SHP77 (cell line): ENCODE measurements around the gene HOXD8.
A peak's percentile ranks its signal among the peaks of the same experiment; 100 is the strongest.

ENCODE experiments used
- DNase-seq, 2 experiments: peaks; one replicate each; lab custom pipeline; 2025; lab: John Stamatoyannopoulos, UW

HOXD8 gene

DNA sequence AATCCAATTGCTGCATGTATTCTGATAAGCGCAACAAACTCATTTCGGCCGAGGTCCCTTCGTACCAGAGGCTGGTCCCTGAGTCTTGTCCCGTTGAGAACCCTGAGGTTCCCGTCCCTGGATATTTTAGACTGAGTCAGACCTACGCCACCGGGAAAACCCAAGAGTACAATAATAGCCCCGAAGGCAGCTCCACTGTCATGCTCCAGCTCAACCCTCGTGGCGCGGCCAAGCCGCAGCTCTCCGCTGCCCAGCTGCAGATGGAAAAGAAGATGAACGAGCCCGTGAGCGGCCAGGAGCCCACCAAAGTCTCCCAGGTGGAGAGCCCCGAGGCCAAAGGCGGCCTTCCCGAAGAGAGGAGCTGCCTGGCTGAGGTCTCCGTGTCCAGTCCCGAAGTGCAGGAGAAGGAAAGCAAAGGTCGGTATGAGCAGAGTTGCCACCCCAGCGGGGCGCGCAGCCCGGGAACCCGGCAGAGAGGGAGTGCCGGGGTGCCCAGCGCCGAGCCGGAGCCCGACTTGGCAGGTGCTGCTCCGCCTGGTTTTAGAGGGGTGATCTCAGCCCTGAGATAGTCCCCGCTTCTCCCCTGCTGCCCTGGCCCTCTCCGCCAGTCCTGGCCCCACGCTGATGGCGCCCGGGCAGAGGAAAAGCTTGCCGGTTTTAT is 12.2 kb upstream of the HOXD8 start:
- DNase-seq: no peak

DNA sequence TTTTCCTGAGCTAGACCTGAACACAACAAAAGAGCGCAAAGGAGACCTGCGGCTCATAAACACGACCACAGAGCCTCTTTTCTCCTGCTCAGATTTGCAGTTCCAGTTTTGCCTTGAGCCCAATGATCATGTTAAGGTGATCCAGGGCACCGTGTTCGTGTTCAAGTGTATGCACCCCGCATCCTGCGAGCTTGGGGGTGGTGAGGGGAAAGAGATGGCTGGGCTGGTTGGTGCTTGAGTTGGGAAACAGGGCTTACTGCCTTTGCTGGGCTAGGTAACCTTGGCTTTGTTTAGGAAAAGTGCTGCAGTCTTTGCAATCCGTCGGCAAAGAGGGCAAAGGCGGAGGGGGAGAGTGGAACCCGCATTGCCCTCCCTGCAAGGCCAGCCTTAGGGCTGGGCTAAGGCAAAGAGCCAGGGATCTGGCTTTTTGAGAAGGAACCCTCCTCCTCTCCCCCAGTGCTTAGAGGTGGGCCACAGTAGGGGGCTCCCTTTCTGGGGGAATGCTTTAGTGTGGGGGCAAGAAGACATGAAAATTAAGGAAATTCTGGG is 11.6 kb upstream of the HOXD8 start:
- no peak for DNase-seq

DNA sequence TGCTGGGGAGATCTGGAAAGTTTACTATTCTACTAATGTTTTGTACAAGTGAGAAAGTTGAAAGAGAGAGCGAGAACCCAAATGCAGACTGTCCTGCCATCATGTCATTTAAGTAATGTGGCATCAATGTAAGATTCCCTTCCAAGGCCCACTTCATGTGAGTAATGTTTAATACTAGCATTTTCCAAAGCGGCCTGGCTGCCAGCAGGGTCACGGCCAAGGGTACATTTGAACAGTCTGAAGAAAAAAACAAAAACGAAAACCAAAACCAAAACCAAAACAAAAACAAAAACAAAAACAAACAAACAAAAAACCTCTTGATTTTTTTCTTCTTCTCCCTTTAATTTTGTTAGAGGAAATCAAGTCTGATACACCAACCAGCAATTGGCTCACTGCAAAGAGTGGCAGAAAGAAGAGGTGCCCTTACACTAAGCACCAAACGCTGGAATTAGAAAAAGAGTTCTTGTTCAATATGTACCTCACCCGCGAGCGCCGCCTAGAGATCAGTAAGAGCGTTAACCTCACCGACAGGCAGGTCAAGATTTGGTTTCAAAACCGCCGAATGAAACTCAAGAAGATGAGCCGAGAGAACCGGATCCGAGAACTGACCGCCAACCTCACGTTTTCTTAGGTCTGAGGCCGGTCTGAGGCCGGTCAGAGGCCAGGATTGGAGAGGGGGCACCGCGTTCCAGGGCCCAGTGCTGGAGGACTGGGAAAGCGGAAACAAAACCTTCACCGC is 10.7 kb upstream of the HOXD8 start:
- DNase-seq: peak; percentile 43 to 75

DNA sequence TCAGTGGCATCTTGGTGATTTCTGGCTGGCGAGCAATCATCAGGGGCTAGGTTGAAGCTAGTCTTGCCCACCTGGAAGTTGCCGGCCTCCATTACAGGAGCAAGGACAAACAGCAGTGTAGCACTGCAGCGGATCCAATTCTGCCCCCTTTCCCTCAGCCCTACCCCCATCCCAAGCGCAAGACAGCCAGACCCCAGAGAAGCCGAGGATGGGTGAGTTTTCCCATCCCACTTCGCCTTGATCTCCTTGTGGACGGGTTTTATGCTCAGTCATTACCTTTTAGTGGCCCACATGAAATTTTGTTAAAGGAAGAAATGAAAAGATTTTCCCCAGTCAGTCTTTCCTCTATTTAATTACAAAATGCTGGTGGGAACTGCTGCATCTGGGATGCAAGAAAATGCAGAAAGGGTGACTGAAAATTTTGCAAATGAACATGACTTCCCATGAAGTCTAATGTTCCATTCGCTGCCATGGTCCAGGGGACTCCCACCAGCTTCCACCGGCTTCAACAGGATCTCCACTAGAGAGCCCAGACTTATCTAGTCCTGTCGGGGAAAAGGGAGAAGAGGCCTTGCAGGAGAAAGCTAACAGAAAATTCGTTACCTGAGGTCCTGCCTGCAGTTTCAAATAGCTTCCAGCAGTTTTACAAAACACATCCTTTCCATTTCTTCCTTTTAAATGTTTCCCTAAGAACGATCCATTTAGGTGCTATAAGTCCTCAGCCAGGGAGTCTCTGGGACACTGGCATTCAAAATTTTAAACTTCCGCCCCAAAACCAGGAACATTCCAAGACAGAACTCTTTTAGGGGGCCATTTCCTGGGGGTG is 8.9 kb upstream of the HOXD8 start:
- DNase-seq: no peak

DNA sequence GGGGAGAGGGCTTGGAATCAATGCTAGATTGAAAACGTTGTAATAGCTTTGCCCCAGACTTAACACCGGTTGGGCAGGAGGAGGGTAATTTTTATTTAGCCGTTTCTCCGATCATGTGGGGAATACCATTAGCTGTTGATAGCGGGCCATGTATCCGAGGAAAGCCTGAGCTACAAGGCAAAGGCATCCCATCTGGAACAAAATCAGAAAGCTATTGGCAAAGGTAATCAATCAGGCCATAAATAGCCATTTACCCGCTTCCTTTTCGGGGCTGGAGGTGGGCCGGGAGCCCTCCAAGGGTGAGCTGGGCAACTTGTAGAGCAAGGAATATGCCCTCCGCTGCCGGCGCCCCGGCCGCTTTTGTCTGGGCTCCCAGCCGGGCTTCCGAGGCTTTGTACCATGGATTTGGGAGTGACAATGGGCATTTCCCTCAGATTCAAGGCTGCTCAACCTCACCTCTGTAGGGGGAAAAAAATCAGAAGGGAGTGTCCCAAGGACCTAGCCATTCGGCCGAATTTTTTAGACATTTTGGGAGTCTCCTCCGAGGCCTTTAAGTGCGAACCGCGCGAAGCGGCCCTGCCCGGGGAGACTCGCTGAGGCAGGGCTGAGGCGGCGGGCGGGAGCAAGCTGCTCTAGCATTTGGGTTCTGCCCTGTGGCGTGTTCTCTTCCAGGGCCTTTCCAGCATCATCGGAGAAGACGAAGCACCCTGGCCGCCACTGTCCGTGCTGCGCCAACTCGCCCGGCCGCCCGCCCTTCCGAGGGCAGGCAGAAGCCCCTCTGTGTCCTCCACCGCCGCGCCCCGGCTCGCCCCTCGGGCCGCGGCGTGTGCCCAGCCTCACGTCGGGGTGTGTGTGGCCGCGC is 8.1 kb upstream of the HOXD8 start:
- DNase-seq: no peak

DNA sequence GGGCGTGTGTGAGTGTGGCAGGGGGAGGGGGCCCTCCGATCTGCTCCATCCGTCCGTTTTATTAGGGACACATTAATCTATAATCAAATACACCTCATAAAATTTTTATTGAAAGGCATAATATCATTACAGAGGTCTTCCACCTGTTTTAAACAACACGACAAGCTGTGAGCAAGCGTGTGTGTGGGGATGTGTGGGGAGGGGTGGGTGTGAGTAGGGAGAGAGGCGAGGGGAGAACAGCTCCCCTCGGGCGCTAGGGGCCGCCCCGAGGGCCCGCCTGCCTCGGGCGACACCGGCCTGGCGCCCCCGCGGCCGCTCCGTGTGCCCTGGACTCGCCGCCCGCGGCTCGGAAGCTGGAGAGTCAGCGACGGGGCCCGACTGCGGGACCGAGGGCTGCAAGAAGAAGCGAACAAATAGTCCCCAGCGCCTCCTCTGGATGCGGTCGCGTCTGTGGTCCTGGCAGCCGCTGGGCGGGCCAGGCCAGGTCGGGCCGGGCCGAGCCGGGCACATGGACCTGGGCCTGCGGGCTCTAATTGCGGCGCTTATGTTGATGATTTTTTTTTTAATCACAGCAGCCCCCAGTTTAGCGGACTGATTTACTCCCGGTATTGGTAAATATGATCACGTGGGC is 7.3 kb upstream of the HOXD8 start:
- peak; percentile 37 to 46 for DNase-seq

DNA sequence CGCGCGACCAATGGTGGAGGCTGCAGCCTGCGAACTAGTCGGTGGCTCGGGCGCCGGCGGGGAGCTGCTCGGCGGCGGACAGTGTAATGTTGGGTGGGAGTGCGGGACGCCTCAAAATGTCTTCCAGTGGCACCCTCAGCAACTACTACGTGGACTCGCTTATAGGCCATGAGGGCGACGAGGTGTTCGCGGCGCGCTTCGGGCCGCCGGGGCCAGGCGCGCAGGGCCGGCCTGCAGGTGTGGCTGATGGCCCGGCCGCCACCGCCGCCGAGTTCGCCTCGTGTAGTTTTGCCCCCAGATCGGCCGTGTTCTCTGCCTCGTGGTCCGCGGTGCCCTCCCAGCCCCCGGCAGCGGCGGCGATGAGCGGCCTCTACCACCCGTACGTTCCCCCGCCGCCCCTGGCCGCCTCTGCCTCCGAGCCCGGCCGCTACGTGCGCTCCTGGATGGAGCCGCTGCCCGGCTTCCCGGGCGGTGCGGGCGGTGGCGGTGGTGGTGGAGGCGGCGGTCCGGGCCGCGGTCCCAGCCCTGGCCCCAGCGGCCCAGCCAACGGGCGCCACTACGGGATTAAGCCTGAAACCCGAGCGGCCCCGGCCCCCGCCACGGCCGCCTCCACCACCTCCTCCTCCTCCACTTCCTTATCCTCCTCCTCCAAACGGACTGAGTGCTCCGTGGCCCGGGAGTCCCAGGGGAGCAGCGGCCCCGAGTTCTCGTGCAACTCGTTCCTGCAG is 6.7 kb upstream of the HOXD8 start, which contains the start of gene HOXD9:
HOXD9 (plus strand) TSS at position 37 of the 728 bp plus-strand sequence; CDS start at position 87, 50 bp downstream.
- DNase-seq: no peak

DNA sequence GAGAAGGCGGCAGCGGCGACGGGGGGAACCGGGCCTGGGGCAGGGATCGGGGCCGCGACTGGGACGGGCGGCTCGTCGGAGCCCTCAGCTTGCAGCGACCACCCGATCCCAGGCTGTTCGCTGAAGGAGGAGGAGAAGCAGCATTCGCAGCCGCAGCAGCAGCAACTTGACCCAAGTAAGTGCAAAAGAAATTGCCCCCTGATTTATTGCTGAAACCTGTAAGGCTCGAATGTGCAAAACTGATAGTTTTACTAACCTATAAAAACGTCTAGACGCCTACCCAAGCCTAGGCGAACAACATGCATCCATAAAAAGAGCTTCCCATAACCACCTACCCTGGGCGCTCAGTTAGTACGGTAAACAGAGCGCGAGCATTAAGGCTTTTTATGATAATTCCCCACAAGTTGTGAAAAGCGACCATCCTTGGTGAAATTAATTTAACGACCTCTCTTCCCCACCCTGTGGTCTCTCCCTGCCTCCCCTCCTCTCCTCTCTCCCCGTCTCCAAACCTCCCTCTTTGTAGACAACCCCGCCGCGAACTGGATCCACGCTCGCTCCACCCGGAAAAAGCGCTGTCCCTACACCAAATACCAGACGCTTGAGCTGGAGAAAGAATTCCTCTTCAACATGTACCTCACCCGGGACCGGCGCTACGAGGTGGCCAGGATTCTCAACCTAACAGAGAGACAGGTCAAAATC is 5.9 kb upstream of the HOXD8 start:
- DNase-seq: no peak

DNA sequence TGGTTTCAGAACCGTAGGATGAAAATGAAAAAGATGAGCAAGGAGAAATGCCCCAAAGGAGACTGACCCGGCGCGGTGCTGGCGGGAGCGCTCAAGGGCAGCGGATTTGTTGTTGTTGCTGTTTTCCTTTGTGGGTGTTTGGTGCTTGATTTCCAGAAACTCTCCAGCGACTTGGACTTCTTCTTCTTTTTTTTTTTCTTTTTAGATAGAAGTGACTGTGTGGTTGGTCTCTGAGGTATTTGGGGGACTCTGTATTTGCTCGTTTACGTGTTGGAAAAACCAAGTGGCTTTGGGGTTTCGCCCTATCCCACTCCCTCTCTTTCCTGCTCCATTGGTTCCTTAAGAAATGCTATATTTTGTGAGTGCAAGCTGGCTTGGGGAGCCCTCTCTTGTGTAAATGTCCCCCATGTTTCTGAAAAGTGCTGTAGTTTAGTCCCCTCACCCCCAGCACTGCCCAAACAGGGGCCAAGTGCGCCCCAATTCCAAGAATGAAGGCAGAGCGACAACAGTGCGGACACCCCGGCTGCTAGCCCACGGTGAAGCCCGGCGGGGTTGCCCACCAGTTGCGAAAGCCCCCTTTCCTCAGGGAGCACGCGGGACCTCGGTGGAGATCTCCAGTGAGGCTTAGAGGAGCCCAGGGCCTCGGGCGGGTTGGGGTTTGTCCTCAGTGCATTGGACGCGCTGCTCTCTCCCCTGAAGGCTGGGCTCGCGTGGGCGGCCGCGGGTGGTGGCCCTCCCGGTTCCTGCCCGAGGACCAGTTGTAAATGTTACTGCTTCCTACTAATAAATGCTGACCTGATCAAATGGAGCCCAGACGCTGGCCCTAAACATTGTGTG is 5.2 kb upstream of the HOXD8 start:
- no peak for DNase-seq

DNA sequence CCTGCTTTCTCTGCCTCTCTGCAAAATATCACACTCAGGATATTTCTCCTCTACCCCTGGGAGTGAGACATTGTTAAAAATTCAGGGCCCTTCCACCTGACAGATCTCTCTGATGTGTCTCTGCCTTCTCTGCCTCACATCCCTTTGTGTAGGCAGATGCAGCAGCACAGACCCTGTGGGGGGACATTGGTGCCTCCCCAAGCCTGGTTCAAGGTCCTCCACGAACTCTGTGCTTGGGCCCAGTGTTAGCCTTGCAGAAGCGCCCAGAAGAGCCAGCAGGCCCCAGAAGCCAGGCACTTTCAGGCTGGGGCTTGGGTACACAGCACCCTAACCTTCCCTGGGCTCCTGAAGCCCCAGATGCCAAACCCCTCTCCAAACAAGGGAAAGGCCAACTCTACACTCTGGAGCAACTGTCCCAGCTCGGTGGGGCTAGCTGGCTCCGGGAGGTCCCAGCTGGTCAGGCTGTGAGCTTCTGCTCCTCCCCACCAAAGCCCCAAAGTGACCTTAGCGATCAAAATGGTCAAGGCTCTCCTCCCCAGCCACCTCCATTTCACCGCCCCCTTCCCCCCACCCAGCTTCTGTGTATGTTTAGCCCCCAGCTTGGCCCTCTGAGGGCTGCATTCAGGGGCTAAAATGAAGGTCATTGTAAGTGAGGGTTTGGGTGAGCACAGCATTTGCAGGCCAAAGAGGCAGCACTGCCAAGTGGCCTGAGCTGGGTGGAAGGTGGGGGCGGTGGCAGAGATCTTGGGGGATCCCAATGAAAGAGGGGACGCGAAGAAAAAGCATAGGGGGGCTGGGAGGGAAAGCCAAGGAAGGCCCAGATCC is 4.3 kb upstream of the HOXD8 start:
- DNase-seq: no peak

DNA sequence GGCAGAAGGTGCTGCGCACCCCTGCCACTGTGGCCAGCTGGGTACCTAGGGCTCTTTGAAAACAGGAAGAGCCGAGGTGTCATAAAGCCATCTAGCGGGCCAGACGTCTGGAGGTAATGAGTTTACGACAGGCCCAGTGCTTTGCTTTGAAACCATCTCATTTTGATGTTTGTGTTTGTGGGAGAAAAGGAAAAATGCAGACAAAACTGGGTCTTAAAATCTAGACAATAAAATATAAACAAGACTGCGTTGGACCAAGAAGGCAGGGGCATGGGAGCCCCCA is 3.8 kb upstream of the HOXD8 start:
- DNase-seq: peak in 1 of 2 experiments; percentile 47

DNA sequence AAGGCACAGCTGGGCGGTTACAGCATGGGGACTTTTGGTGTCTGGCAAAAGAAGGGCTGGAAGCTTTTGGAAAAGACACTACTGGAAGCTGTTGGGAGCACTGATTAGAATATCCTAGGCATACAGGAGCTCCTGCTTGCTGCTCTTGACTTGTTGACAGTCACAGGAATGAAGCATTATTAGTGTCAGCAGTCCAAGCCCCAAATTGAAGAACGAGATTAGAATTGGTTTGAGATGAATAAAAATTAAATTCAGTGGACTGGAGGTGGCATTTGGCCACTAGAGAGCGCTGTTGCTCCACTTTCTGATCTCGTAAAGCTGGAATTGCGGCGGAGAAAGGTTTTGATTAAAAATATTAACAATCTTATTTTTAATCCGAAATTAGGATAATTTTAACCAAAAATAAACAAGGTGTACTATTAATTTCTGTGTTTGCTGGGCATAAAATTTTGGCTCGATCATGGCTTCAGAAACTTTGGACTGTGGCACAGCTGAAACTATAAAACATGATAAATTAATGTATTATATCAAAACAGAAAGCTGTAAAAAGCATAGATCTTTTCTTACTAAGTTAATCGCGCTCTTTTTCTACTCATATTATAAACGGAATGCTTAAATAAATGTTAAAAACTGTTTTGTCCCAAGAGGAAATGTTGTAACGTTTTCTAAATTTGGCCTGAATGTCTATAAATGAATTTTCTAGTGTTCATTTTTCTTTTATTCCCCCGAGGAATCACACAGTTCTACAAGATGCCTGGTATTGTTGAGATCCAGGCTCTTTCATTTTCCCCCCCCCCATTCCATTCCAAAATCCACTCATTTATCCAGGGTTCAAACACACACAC is 2.4 kb upstream of the HOXD8 start:
- peak in 1 of 2 experiments; percentile 37 for DNase-seq

DNA sequence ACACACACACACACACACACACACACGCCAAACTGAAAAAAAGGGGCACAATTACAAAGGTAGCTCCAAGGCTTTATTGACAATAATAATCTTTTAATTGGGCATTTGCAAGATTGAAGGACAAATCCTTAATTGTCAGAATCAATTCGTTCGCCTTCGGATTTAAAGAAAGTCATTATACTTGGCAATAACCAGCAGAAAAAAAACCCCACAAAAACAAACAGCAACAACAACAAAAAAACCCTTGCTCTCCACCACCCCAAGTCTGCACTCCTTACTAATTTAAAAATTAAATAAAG is 1.8 kb upstream of the HOXD8 start:
- no peak for DNase-seq

DNA sequence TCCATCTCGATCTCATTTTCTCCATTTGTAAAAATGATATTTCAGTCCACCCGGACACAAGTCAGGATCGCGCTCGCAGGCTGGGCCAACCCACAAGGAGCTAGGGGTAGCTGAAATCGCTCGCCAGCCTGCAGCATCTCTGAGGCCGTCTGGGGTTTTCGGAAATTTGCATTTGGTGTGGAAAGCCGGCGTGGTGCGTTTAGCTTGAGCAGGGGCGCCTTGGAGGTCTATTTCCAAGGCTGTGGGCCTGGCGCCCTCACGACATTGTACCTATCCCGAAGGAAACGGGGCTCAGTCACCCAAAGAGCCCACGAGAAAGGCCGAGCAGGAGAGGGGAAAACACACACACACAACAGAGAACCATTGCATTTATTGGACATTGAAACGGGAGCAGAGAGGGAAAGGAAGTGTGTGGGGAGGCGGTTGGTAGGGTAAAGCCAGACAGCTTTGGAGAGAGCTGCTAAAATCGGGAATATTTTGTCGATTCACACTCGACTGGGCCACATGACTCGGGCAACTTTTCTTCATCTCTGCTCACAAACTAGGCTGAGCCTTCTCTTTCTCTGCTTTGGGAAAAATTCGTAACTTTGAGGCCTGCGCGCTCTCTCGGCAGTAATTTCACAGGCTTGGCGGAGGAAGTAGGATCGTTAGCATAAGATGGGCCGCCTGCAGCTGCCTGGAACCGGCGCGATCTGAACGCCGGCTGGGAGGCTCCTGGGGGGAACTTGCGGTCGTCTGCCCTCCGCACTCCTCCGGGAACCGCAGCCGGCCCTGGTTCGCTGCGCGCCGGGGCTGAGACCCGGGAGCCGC is 1.1 kb upstream of the HOXD8 start:
- DNase-seq: peak in 1 of 2 experiments; percentile 36

DNA sequence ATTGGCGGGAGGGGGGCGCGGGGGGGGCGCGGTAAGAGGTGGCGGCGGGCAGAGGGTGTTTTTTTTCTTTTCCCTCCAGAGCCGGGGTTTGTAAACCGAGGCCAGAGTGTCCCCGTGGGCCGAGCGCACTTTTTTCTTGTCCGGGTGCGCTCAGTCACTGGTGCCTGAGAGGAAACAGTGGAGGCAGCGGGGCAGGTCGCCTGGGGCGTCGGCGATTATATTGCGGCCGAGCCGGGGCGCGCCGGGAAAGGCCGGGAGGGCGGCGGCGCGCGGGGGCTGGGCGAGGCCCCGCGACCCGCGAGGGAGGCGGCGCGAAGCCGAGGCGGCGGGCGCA is 275 bp downstream of the HOXD8 start:
- no peak for DNase-seq

DNA sequence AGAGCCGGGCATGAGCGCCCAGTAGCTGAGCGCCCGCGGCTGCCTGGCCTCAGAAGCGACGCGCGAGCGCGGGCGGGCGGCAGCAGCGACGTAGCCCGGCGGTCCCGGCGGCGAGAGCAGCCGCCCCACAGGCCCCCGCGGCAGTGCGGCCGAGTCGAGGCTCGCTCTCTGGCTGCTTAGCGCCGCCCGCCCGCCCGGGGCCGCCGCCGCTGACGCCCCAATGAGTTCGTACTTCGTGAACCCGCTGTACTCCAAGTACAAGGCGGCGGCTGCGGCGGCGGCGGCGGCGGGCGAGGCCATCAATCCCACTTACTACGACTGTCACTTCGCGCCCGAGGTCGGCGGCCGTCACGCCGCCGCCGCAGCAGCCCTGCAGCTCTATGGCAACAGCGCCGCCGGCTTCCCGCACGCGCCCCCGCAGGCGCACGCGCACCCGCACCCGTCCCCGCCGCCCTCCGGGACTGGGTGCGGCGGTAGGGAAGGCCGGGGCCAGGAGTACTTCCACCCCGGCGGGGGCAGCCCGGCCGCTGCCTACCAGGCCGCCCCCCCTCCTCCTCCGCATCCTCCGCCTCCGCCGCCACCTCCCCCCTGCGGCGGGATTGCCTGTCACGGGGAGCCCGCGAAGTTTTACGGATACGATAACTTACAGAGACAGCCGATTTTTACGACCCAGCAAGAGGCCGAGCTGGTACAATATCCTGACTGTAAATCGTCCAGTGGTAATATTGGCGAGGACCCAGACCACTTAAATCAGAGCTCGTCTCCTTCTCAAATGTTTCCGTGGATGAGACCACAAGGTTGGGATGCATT is 847 bp downstream of the HOXD8 start:
- DNase-seq: no peak
